Neural cell (in vitro differentiated cells): ENCODE results near the gene TSPEAR.

Experiments used
- CTCF ChIP-seq: fragments of 450-650 bp; IDR thresholded peaks from 2 replicates; pipeline ENCODE4 v1.5.1; 2014; ENCODE audit warnings: antibody characterized with exemption, mild to moderate bottlenecking, moderate library complexity; ENCODE audit not compliant: poor library complexity, severe bottlenecking
- EP300 ChIP-seq: fragments of 450-650 bp; conservative IDR thresholded peaks from 2 replicates; pipeline ENCODE4 v1.6.1; 2014; ENCODE audit warnings: antibody characterized with exemption, mild to moderate bottlenecking, moderate library complexity; ENCODE audit not compliant: poor library complexity, severe bottlenecking
- EZH2 ChIP-seq: fragments of 200-600, 300-800 bp; shearing (Covaris generic), sonication (generic); IDR thresholded peaks from 2 replicates; pipeline ENCODE4 v1.6.1; 2014; ENCODE audit warnings: antibody characterized with exemption, low read length, borderline replicate concordance, mild to moderate bottlenecking; ENCODE audit not compliant: insufficient read depth, poor library complexity, severe bottlenecking
- MXI1 ChIP-seq: fragments of 450-650 bp; conservative IDR thresholded peaks from 2 replicates; pipeline ENCODE4 v1.6.1; 2014; ENCODE audit warnings: antibody characterized with exemption, mild to moderate bottlenecking; ENCODE audit not compliant: poor library complexity, severe bottlenecking
- POLR2AphosphoS5 ChIP-seq: IDR thresholded peaks from 2 replicates; pipeline ENCODE4 v1.6.1; 2012
- RAD21 ChIP-seq: fragments of 450-650 bp; conservative IDR thresholded peaks from 2 replicates; pipeline ENCODE4 v1.6.1; 2014; ENCODE audit warnings: antibody characterized with exemption, mild to moderate bottlenecking, moderate library complexity
- REST ChIP-seq: IDR thresholded peaks from 2 replicates; pipeline ENCODE4 v1.6.1; 2012; ENCODE audit warnings: borderline replicate concordance

GRCh38 chr21:44585892-44586291, 125.5 kb downstream of the TSPEAR start:
- TF ChIP-seq EP300 (no peak), CTCF (no peak), POLR2AphosphoS5 (no peak), REST (no peak), MXI1 (no peak), EZH2 (no peak), RAD21 (no peak)
